NCI-H2227 (cell line): ENCODE results near the gene KLHL29.

ENCODE experiments used
- DNase-seq: peaks from one replicate; lab custom pipeline; 2025; ENCODE audit not compliant: unreplicated experiment; lab: John Stamatoyannopoulos, UW

KLHL29 gene

GRCh38 chr2:23664066-23664788 is 279.2 kb downstream of the KLHL29 start:
- DNase-seq, result no peak

- no peak for DNase-seq
Measured at GRCh38 chr2:23666241-23666979, 281.4 kb downstream of the KLHL29 start.

- DNase-seq, result no peak
Measured at GRCh38 chr2:23666980-23667357, 282.0 kb downstream of the KLHL29 start.

- DNase-seq, result no peak
Measured at GRCh38 chr2:23668756-23669304, 283.9 kb downstream of the KLHL29 start.

- no peak for DNase-seq
Measured at GRCh38 chr2:23669413-23670244, 284.6 kb downstream of the KLHL29 start.

- DNase-seq, result no peak
Measured at GRCh38 chr2:23670245-23670592, 285.2 kb downstream of the KLHL29 start.

- no peak for DNase-seq
Measured at GRCh38 chr2:23673082-23673481, 288.1 kb downstream of the KLHL29 start.

GRCh38 chr2:23673830-23674679 is 289.1 kb downstream of the KLHL29 start:
- DNase-seq, result no peak

- DNase-seq, result no peak
Measured at GRCh38 chr2:23675506-23675905, 290.5 kb downstream of the KLHL29 start.

GRCh38 chr2:23677836-23678235 is 292.9 kb downstream of the KLHL29 start:
- no peak for DNase-seq

- no peak for DNase-seq
Measured at GRCh38 chr2:23679044-23679443, 294.1 kb downstream of the KLHL29 start.

GRCh38 chr2:23680951-23681350 is 296.0 kb downstream of the KLHL29 start:
- DNase-seq, result no peak

- DNase-seq, result no peak
Measured at GRCh38 chr2:23681356-23682140, 296.6 kb downstream of the KLHL29 start.

- no peak for DNase-seq
Measured at GRCh38 chr2:23682481-23682880, 297.5 kb downstream of the KLHL29 start.

- DNase-seq, result no peak
Measured at GRCh38 chr2:23683001-23683400, 298.0 kb downstream of the KLHL29 start.

- DNase-seq, result no peak
Measured at GRCh38 chr2:23684395-23685176, 299.6 kb downstream of the KLHL29 start.

GRCh38 chr2:23685181-23685580 is 300.2 kb downstream of the KLHL29 start:
- DNase-seq, result no peak

- DNase-seq, result no peak
Measured at GRCh38 chr2:23685706-23686105, 300.7 kb downstream of the KLHL29 start.

- DNase-seq, result no peak
Measured at GRCh38 chr2:23686405-23687029, 301.5 kb downstream of the KLHL29 start.
